Measurements from ENCODE around the gene GRK5.
"Not testable (repeated sequence)": the region's sequence is repeated elsewhere in the genome, so short reads cannot be mapped to it uniquely, and the experiment has no call there.

GRK5 gene

DNA sequence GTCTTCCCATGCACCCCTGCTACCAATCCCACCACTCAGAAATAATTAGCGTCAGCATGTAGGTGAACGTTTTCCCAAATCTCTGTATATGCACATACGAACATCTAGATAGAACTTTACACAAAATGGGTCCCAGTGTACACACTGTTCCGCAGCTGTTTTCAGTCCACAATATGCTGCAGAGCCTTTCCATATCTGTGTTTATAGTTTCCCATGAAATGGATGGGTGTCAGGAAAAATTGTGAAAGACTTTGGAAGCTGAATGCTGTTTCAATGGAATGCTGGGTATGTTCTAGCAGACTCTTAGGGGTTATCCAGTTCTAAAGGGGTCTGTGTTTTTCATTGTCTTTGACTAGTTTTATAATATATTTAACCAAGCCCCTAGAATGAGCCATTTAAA is 13.8 kb downstream of the GRK5 start:
- no peak for DNase-seq (ENCODE audit: low read depth in 4 of 4, low spot score in 1 of 4)

GRCh38 chr10:119221666-119222065 is 14.3 kb downstream of the GRK5 start:
- DNase-seq (ENCODE audit: low read depth in 4 of 4, low spot score in 1 of 4), result no peak

DNA sequence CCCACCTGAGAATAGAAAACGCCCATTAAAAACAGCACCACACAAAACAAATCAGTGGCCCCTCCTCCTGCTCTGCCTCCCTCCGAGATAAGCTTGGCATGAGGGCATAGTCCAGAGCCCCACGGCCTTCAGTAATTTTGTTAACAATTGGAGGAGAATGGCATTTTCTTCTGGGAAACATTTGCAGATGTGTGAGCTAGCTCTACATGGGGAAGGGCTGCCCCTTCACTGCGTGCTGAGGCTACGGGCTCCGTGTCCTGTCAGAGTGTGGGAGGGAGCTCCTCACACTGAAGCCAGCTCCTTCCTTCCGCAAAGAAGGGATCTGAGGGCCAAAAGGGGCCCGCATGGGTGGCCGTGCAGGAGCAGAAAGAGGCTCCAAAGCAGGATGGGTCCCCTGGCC is 15.2 kb downstream of the GRK5 start:
- DNase-seq (ENCODE audit: low read depth in 4 of 4, low spot score in 1 of 4), result no peak

- DNase-seq (ENCODE audit: low read depth in 4 of 4, low spot score in 1 of 4), result no peak
Measured at GRCh38 chr10:119222966-119223386, 15.6 kb downstream of the GRK5 start.

DNA sequence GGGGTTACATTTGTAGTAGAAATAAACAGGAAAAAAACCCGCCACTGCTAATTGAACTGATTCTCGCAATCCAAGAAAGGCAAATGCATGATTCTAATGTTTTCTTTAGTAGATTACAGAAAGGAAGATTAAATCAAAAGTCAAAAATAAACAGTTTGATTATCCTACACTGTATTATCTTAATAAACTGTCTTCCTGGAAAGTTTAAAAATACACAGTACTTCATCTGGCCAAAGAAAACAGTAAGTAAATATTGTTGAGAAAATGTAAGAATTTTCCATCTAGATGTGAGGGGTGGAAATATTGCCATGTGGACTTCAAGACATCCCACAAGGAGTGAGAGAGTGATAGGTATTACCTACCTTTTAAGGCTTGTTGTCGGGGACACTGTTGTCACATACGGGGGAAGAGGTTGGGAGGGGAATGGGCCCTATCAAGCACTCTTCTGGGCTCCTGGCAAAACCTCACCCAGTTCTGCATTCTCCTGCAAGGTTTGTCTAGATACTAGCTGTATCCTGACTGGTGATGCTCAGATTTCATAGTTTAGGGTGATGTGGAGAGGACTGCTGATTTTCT is 17.8 kb downstream of the GRK5 start:
- no peak for DNase-seq (ENCODE audit: low read depth in 4 of 4, low spot score in 1 of 4)

- DNase-seq (ENCODE audit: low read depth in 4 of 4, low spot score in 1 of 4), result no peak
Measured at GRCh38 chr10:119227825-119228224, 20.5 kb downstream of the GRK5 start.

- DNase-seq (ENCODE audit: low read depth in 4 of 4, low spot score in 1 of 4), result no peak
Measured at GRCh38 chr10:119231654-119232053, 24.3 kb downstream of the GRK5 start.

DNA sequence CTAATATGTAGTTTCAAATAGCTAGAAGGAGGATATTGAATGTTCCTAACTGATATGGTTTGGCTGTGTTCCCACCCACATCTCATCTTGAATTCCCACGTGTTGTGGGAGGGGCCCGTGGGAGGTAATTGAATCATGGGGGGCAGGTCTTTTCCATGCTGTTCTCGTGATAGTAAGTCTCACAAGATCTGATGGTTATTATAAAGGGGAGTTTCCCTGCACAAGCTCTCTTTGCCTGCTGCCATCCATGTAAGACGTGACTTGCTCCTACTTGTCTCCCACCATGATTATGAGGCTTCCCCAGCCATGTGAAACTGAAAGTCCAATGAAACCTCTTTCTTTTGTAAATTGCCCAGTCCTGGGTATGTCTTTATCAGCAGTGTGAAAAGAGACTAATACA is 25.1 kb downstream of the GRK5 start:
- DNase-seq (ENCODE audit: low read depth in 4 of 4, low spot score in 1 of 4), result peak in 1 of 4 experiments; percentile 36

- no peak for DNase-seq (ENCODE audit: low read depth in 4 of 4, low spot score in 1 of 4)
Measured at GRCh38 chr10:119233123-119233820, 25.9 kb downstream of the GRK5 start.

GRCh38 chr10:119233821-119234220 is 26.4 kb downstream of the GRK5 start:
- no peak for DNase-seq (ENCODE audit: low read depth in 4 of 4, low spot score in 1 of 4)

- no peak for DNase-seq (ENCODE audit: low read depth in 4 of 4, low spot score in 1 of 4)
Measured at GRCh38 chr10:119235356-119235755, 28.0 kb downstream of the GRK5 start.

DNA sequence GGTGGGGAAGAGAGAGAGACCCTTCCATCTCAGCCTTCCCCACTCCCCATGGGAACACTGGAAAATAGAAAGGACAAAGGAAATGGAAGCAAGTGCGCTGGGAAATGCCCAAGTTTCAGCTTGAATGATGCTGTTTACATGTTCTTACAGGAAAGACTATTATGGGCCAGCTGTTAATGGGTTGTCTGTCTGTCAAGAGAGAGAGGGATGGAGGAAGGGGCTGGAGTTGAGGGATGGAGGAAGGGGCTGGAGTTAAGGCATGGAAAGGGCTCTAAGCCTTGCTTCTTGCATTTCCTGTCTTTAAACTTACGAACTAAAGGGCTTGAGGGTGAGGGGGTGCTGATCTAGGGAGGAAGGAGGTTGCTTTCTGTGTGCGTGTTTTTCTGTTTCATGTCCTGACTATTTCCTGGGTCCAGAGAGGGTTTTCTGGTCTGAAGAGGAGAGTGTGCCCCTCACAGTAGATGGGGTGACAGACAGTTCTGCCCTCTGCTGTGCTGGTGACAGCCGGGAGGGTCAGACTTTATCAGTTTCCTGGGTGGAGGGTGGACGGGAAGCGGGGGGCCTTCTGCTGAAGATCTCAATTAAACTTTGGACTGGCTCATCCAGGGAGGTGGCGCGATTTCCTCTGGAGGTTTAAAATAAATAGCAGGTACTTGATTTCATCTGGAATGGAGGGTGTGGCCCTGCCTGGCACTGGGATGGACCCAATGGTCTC is 30.5 kb downstream of the GRK5 start:
- no peak for DNase-seq (ENCODE audit: low read depth in 4 of 4, low spot score in 1 of 4)

GRCh38 chr10:119238577-119238976 is 31.2 kb downstream of the GRK5 start:
- no peak for DNase-seq (ENCODE audit: low read depth in 4 of 4, low spot score in 1 of 4)

DNA sequence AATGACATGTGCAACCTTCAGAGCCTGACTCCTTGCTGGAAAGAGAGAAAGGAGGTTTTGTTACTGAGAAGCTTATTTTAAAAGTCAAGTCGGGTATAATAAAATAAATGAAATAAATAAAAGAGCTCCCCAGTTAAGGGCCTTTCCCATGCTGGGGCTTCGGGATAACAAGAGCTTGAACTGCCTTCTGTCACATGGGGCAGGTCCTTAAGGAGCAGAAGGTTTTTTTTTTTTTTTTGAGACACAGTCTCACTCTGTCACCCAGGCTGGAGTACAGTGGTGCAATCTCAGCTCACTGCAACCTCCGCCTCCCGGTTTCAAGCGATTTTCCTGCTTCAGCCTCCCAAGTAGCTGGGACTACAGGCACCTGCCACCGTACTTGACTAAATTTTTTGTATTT is 31.6 kb downstream of the GRK5 start:
- DNase-seq (ENCODE audit: low read depth in 4 of 4, low spot score in 1 of 4), result not testable (repeated sequence)

DNA sequence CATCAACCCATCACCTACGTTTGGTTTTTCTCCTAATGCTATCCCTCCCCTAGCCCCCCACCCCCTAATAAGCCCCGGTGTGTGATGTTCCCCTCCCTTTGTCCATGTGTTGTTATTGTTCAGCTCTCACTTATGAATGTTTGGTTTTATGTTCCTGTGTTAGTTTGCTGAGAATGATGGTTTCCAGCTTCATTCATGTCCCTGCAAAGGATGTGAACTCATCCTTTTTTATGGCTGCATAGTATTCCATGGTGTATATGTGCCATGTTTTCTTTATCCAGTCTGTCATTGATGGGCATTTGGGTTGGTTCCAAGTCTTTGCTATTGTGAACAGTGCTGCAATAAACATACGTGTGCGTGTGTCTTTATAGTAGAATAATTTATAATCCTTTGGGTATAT is 32.3 kb downstream of the GRK5 start:
- DNase-seq (ENCODE audit: low read depth in 4 of 4, low spot score in 1 of 4), result not testable (repeated sequence)

GRCh38 chr10:119241066-119241465 is 33.7 kb downstream of the GRK5 start:
- DNase-seq (ENCODE audit: low read depth in 4 of 4, low spot score in 1 of 4), result no peak

DNA sequence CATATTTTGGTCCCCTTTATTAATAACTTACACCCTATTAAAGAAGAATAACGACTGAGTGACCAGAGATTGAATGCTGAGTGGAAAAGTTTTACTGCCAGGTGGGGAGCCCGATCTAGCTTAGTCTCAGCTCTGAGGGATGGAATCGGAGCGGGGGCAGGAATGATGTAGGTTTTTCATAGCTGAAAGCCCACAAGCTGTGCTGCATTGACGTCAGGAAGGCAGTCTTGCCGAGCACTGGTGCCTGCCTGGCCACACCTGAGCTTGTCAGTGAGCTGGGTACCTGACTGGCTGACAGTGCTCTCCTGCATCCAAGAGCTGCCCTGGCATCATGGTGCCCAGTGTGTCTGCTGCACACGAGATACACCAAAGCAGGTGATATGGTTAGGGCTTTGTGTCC is 34.8 kb downstream of the GRK5 start:
- DNase-seq (ENCODE audit: low read depth in 4 of 4, low spot score in 1 of 4), result no peak

DNA sequence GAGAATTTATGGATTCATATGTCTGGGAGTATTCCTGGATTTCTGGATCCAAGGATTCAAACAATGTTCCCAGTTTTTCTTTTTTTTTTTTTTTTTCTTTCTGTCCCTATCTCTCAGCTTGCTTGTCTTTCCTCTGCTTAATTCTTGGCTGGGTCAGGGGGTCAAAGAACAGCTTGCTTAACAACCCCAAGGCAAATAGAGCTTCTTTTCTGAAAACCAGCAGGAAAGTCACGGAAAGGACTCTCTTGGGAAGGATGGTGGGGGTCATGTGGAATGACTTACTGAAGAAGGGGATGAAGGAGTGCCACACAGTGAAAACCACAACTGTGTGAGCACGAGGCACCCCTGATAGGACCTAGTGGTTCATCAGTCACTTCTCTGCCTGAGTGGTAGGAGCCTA is 36.1 kb downstream of the GRK5 start:
- no peak for DNase-seq (ENCODE audit: low read depth in 4 of 4, low spot score in 1 of 4)

DNA sequence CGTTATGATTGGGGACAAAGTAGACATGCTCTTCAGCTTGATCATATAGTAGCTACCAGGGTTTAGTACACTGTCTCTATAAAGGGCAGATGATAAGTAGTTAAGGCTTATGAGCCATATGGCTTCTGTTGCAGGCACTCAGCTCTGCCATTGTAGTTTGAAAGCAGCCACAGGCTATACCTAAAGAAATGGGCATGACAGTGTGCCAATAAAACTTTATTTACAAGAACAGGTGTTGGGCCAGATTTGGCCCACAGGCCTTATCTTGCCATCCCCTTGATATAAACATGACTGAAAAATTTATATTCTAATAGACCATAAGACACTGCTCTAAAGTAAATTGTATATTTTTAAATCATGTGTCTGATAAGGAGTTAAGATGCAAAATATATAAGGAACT is 36.6 kb downstream of the GRK5 start:
- DNase-seq (ENCODE audit: low read depth in 4 of 4, low spot score in 1 of 4), result no peak

- DNase-seq (ENCODE audit: low read depth in 4 of 4, low spot score in 1 of 4), result no peak
Measured at GRCh38 chr10:119245272-119245671, 37.9 kb downstream of the GRK5 start.

DNA sequence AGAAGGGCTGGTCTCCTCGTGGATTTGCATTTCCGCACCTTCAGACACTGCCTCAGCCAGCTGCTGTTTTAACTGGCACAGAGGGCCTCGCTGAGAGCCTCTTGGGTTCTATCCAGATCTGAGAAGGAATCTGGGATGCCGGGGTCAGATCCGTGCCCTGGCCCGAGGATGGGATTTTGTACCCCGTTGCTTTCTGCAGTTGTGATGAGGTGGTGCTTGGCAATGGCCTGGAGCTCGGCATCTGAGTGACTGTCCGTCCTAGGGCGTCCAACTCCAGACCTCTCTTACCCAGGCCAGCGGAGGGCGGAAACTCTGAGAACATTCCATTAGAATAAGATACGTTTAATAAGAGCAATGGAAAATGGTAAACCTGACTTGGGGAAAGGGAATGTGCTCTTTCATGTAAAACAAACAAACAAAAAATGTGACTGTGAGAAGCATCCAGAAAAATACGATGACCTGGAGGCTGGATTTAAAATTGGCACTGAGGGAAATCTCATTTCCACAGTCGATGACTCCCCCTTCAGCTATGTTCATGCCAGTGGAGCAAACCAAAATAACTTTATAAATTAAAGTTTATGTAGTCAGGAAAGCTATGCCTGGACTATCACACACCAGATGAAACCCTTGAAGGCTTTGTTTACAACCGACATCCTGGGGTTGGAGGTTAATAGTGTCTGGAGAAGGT is 39.6 kb downstream of the GRK5 start:
- no peak for DNase-seq (ENCODE audit: low read depth in 4 of 4, low spot score in 1 of 4)

DNA sequence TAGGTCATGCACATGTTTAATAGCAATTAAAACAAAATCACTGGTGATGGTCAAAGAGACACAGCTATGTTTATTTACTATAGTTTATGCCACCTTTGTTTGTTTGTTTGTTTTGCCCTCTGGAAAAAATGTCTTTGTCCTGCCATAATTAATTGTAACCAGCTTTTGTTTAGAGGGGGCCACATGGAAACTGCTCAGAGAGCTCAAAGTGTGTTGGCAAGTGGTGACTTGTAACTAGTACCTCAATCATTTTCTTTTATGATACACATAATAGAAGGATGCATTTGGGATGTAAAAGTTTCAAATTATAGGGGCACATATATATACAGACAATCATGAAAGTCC is 40.2 kb downstream of the GRK5 start:
- no peak for DNase-seq (ENCODE audit: low read depth in 4 of 4, low spot score in 1 of 4)

All from stimulated activated CD4-positive, alpha-beta T cell treated with anti-CD3 and anti-CD28 coated beads, Interleukin-1b, Interleukin-23, amount 100 ng/mL, for 24 hours (primary cell).